Coronary artery (tissue), 2 donors: ENCODE measurements around the gene SEPTIN1.

Source experiments
- DNase-seq: peaks from one replicate; pipeline ENCODE4 v3.0.0-alpha.2; 2017; ENCODE audit warnings: low spot score
- H3K27ac ChIP-seq, 2 donors: fragments of 200-600 bp; sonication (generic); one replicate each; pipeline ENCODE4 v1.5.1; 2016 to 2019
- H3K4me3 ChIP-seq: fragments of 200-600 bp; sonication (generic); 2 replicates; pipeline ENCODE4 v1.5.1; 2016; ENCODE audit warnings: mild to moderate bottlenecking, moderate library complexity
- CTCF ChIP-seq: fragments of 200-600 bp; sonication (generic); IDR thresholded peaks from one replicate; pipeline ENCODE4 v1.5.1; 2019; ENCODE audit warnings: antibody characterized with exemption

The SEPTIN1 gene

GRCh38 chr16:30378236-30379157 lies 3.9 kb downstream of the SEPTIN1 start:
- peak overlapping the region; percentile 95 to 99 for H3K27ac ChIP-seq
- no peak for TF ChIP-seq CTCF
- DNase-seq = peak; percentile 99
- peak overlapping the region; percentile 85 for H3K4me3 ChIP-seq

GRCh38 chr16:30377812-30378235 lies 4.5 kb downstream of the SEPTIN1 start:
- TF ChIP-seq CTCF = no peak
- H3K4me3 ChIP-seq = peak overlapping the region; percentile 85
- H3K27ac ChIP-seq = peak overlapping the region; percentile 95 to 99
- no peak for DNase-seq

GRCh38 chr16:30377050-30377811 lies 5.1 kb downstream of the SEPTIN1 start:
- DNase-seq = peak; percentile 95
- TF ChIP-seq CTCF = no peak
- peak overlapping the region; percentile 95 to 99 for H3K27ac ChIP-seq
- peak overlapping the region; percentile 85 for H3K4me3 ChIP-seq

- TF ChIP-seq CTCF = no peak
- Histone ChIP-seq H3K27ac (peak overlapping the region in 1 of 2 donors; percentile 95), H3K4me3 (no peak overlapping the region)
- DNase-seq = peak; percentile 70
These were observed 5.9 kb downstream of the SEPTIN1 start for GRCh38 chr16:30376461-30376902.

- Histone ChIP-seq H3K27ac (no peak overlapping the region), H3K4me3 (no peak overlapping the region)
- DNase-seq = peak; percentile 73
- no peak for TF ChIP-seq CTCF
These were observed 6.5 kb downstream of the SEPTIN1 start for GRCh38 chr16:30375864-30376263.

GRCh38 chr16:30374538-30374937 lies 7.8 kb downstream of the SEPTIN1 start, which contains the start of gene MYL11:
Gene MYL11, plus strand, starts transcription at chr16:30374802. Its CDS starts 56 bp downstream, at chr16:30374858.
- TF ChIP-seq CTCF = no peak
- H3K4me3 ChIP-seq = no peak within 1 kb of the TSS
- no peak for DNase-seq
- H3K27ac ChIP-seq = no peak within 1 kb of the TSS
